Astrocyte of the hippocampus (primary cell): ENCODE measurements around the gene SSPN.

Experiments
- DNase-seq: peaks from one replicate; pipeline ENCODE4 v3.0.0; 2011; ENCODE audit warnings: low read depth, low spot score

SSPN gene

DNA sequence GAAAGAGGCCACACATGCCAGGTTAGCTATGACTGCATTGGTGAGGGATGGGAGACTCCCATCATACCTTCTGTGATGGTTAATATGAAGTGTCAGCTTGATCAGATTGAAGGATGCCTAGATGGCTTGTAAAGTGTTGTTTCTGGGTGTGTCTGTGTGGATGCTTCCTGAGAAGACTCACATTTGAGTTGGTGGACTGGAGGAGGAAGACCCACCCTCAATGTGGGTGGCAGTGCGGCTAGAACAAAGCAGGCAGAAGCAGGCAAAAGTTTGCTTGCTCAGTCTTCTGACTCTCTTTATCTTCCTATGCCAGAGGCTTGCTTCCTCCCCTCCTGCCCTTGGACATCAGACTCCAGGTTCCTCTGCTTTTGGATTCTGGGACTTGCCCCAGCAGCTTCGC, 88.2 kb downstream of the SSPN start:
- DNase-seq, result no peak

DNA sequence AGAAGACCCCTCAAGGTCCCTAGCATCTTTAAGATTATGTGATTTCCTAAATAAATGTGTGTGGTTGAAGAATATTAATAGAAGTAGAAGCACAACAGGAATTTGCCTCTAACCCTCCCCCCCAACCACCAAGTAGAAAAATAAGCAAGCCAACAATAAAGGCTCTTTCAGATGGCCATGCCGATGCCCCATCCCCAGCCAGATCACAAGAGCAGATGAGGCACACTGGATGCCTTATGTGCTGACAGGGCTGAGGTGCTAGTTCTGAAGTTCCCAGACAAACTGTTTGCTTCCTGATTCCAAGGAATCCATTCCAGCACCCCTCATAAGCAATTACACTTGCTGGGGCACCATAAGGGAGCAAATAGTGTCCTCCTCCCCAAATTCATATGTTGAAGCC, 90.0 kb downstream of the SSPN start:
- no peak for DNase-seq

DNA sequence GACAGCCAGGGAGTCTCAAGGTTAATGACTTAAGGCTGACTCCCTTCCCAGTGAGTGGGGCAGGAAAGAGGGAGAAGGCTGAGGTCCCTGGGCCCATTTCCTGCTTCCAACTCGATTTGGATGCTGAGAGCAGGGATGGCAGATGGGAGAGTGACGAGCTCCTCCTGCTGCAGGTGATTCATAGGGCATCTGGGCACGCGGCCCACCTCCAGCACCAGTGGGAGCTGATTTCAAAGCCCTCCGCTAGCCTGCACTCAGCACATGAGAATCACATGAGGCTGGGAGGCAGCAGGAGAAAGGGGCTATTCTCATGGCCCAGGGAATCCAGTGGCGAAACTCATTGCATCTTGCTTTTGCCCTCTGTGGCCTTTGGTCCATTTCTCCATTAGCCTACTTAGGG, 90.8 kb downstream of the SSPN start:
- DNase-seq, result peak; percentile 41

DNA sequence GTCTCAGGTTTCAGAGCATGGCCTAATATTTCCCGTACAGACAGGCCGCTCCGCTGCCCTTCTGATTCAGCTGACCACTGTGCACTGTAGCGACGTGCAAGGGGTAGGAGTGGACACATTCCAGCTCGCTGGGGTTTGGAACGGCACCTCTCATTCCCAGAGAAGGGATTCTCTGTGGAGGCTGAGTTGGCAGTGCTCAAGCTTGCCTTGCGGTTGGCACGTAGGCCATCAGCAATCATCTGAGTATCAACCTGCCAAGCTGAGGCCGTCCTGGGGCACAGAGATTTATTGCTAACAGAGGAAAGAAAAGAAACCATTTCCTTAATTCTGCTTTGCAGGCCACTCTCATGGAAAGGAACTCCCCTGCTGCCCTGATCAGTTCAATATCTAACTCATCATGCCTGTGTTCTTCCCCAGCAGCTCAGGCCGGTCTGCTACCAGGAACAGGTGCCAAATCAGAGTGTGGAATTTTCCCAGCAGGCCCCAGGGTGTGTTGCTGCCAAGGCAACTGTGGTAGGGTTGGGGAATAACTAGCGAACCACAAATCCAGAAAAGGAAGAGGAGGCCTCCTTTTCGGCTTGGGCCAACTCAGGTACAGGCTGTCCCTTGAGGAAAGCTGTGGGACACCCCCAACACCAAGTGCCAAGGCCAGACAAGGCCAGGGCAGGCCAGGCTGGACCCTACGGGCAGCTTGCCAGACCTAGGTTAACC, 92.5 kb downstream of the SSPN start:
- DNase-seq, result peak; percentile 89

DNA sequence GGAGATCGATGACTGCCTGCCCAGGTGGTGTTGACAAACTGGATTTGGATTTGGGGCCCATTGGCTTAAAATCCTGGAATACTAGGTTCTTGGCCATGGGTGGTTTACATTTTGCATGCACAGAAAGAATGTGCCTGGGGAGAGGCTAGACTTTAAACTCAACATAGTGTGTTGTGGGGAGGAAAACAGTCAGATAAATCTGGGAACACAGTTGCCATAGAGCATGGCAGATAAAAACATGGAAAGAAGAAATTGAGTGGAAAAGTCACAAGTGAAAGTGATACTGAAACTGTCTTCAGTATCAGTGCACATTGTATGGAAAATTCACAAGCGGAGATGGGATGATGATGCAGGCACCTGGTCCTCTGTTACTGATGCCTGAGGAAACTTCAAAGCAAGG, 95.2 kb downstream of the SSPN start:
- DNase-seq, result no peak

DNA sequence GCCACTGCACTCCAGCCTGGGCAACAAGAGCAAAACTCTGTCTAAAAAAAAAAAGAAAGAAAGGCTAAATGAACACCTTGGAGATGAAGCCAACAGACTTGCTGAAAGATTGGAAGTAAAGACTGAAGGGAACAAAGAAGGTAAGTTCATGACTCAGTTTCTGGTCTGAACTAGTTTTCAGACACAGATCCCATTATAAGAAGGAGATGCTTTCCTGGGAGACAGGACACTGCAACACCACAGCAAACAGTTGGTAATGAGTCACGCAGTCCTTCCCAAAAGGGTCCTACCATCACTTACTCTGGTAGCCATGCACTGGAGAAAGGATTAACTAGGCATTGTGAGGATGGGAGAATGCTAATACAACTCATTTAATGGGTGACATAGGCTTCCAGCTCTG, 97.2 kb downstream of the SSPN start:
- no peak for DNase-seq

DNA sequence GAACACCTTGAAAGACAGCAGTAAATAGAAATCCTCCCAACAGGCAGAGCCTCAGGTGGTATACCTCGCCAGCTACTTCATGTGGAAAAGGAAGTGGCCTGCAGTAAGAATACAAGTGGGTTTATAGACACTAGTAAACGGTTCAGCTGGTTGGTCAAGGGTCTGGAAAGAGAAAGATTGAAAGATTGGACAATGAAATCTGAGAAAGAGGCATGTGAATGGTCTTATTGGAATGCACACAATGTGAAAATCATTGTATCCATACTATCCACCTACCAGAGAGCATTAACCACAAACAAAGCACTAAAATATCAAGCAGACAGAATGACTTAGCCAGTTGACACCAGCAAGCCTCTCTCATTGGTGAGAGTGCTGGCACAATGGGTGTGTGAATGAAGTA, 98.2 kb downstream of the SSPN start:
- DNase-seq, result peak; percentile 41

DNA sequence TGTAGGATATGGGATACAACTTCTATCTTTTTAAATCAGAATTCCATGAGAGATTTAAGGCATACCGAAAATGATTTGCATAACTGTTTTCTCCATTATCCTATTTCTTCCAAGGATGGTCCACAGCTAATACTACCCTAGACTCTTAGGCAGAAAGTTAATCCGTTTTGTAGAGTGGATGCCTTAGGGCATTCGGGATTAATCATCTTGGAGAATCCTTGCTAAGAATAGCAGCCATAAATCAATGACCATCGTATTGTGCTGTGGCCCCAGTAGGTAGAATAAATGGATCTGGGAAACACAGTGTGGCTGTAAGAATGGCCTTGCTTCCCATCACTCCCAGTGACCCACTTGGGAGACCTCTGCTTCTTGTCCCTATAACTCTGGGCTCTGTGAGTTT, 99.6 kb downstream of the SSPN start:
- DNase-seq, result no peak

DNA sequence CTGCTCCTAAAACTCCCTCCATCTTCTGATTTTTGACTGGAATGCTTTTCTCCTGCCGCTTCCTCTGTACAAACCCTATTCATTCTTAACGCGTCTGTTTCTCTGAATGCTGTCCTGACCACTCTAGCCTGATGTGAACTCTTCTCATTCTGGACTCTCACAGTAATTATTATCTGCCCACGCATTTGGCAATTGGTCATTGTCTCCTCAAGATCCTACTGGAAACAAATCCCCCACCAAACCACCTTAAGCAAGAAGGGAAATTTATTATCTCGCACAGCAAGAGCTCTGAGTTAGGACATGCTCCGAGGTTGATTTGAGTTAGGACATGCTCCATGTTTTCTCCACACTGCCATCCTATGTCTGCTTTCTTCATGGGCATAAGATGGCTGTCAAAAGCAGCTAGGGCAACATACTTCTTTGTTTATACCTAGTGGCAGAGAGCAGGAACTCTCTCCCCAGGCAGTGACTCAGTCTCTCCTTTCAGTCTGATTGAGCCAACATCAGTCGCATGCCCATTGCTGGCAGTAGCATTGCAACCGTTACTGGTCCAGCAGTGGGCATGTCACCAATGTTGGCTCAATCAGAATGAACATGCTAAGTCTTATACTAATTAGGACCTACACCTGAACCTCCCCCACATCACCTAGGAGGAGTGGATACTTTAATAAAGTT, 102.2 kb downstream of the SSPN start:
- no peak for DNase-seq

DNA sequence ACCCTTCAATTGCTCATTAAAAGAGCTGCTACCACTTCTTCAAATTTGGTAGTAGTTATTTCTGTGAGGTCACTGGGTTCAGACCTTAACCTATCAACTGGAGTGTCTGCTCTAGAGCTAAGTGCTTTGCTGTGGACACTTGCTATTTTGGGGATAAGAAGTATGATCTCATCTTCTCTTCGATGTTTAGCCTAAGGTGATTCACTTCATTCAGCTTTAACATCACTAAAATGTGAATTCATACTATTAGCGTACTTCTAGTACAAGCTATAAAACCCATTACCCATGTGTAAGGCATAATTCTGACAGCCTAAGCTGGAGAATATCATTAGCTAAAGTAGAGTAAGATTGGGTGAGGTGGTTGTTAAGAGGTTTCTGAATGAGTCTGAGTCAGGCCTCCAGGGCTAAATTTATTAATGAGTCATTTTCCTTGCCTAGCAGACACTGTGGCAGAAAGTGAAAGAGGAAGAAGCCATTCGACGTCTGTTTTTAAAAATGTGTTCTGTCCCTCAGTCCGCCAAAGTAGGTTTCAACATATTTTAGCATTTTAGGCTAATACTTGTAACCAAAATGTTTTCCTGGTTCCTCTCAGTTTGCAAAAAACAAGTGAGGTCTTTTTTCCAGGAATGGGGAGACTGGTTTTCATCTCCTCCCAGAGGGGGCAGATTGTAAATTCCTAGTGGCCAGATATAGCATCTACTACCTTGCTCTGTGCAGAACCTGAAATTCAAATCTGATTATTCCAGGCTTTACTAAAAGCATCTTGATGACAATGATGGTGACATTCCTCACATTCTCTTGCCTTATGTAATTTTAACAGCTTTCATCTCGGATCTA, 103.6 kb downstream of the SSPN start:
- peak; percentile 81 for DNase-seq

DNA sequence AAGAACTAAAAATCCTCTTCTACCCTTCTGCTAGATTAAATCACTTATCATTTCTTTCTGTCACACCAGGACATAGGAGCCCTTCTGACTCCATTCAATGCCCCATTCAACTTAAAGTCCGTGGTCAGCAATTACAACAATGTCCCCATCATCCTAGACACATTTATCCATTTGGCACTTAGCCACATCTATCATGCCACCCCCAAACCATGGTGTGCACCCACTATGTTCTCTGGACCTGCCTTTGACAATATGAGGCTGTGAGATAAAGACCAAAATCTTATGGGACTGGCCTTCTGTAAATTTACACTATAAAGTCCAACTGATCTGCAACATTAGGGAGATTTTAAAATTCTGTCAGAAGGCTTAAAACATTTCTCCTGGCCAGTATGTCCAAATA, 104.4 kb downstream of the SSPN start:
- DNase-seq, result no peak
